MG63 (cell line): ENCODE measurements around the gene LRMDA. TPM values are rescaled to one million over a fixed set of nuclear protein-coding genes. Genes with fewer than 3 reads are reported as not detected.

ENCODE experiments used
- DNase-seq: peaks from one replicate; pipeline ENCODE4 v3.0.0-alpha.2; 2020
- H3K27me3 ChIP-seq: fragments of 250-450 bp; sonication (Bioruptor Pico); 2 replicates; pipeline ENCODE4 v1.5.1; 2020; ENCODE audit warnings: mild to moderate bottlenecking, moderate library complexity
- H3K36me3 ChIP-seq: fragments of 250-450 bp; sonication (Bioruptor Pico); 2 replicates; pipeline ENCODE4 v1.5.1; 2020; ENCODE audit warnings: mild to moderate bottlenecking, moderate library complexity
- H3K4me3 ChIP-seq: fragments of 250-450 bp; sonication (Bioruptor Pico); 2 replicates; pipeline ENCODE4 v1.5.1; 2020; ENCODE audit warnings: mild to moderate bottlenecking, moderate library complexity
- H3K9me3 ChIP-seq: fragments of 250-450 bp; sonication (Bioruptor Pico); 2 replicates; pipeline ENCODE4 v1.5.1; 2020; ENCODE audit warnings: mild to moderate bottlenecking, moderate library complexity
- total RNA-seq: library from RNA; depleted of rRNA; stranded (reverse); fragments of >200 nt; shearing (Covaris generic); gene quantifications from 2 replicates; pipeline ENCODE4 v1.2.3, GENCODE V29; 2014; ENCODE audit warnings: low replicate concordance

LRMDA gene
- total RNA-seq, 1 experiment from 2014 or later = 1.3 TPM

GRCh38 chr10:75935650-75936400 lies 504.4 kb downstream of the LRMDA start:
- no peak overlapping the region for H3K4me3 ChIP-seq
- DNase-seq = no peak
- H3K9me3 ChIP-seq = no peaks in the 10 kb centered on the region
- no peaks in the 10 kb centered on the region for H3K36me3 ChIP-seq
- no peaks in the 10 kb centered on the region; the same call in 1 of the 2 replicates for H3K27me3 ChIP-seq

DNA sequence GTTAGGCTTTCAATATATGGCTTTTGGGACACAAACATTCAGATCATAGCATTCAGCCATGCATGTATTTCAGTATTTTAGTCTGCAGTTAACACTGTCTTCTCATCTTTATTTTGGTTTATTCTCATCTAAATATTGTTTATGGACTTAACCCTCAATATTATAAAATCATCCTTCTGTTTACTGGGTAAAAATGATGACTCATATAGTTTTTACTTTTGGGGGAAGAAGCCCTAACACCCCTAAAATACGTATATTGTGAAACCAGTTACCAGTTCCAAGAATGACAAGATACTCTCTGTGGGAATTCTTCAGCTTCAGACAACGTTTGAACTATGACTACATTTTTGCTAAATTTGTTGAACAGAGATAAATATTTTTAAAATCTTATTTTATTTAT lies 505.4 kb downstream of the LRMDA start:
- Histone ChIP-seq H3K27me3 (no peaks in the 10 kb centered on the region; the same call in 1 of the 2 replicates), H3K9me3 (no peaks in the 10 kb centered on the region), H3K4me3 (no peak overlapping the region), H3K36me3 (no peaks in the 10 kb centered on the region)
- no peak for DNase-seq

DNA sequence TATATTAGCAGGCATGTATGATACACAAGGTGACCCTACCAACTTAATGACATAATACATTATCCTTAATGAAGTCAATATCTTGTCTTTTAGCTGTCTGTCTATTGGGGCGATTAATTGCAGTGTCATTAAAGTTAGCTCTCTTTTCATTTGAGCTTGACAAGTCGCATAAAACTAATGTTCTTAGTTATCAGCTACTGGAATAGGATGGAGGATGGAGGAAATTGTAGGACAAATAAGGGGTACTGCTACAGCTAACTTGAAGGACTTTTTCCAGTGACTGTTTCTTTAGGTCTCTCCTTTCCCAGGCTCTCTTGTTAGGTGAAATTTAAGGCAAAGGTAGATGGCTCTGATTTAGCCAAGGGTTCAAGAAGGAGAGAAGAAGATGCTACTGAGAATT lies 506.4 kb downstream of the LRMDA start:
- Histone ChIP-seq H3K4me3 (no peak overlapping the region), H3K9me3 (no peaks in the 10 kb centered on the region), H3K36me3 (no peaks in the 10 kb centered on the region), H3K27me3 (no peaks in the 10 kb centered on the region; the same call in 1 of the 2 replicates)
- no peak for DNase-seq

DNA sequence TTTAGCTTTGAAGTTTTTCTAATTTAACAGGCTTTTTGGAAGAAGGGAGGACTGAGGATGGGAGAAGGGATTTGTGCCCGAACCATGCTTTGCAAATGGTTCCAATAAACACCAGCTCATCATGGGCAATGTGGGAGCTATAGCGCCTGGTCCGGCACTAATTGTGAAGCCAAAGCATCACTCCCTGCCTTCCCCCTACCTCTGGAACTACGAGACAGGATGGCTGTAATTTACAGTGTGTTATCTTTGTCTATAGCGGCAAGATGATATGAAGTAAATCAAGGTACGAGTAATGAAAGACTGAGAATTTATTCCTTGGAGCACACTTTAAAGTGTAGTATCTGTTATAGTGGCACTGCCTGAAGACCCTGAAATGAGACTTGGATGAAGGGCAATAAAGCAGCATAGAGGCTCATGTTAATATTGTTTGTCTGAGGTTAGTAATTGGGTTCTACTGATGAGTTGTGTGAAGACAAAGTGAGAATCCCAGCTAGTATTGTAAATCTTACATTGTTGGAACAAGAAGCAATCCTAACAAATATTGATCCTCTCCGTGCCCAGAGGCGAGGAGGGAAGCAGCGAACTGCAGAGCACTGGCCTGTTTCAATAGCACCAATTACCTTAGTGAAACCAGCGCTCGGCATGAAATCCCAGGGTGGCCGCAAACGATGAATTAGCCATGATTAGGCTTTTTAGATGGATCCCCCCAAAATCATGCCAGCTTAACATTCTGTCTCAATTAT lies 507.1 kb downstream of the LRMDA start:
- no peak for DNase-seq
- no peaks in the 10 kb centered on the region for H3K27me3 ChIP-seq
- no peaks in the 10 kb centered on the region for H3K9me3 ChIP-seq
- H3K36me3 ChIP-seq = no peaks in the 10 kb centered on the region
- H3K4me3 ChIP-seq = no peak overlapping the region

DNA sequence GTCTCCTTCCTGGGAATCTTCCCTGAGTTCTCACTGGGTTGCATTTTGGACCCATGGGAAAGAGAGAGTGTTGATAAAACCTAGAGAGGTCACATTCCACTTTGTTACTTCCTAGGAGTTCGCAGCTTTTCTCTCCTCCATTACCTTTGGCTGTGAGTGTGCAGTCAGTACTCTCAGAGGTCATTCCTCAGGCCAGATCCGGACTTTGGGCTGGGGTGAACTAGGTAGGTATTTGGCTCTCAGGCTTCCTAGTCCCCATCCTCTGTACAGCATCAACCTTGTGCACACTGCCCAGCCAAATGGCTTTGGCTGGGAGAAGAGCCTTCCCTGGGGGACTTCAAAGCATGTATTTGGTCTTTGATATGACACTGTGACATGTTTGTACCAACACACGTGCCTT lies 508.1 kb downstream of the LRMDA start:
- no peak for DNase-seq
- no peaks in the 10 kb centered on the region for H3K9me3 ChIP-seq
- no peak overlapping the region for H3K4me3 ChIP-seq
- H3K36me3 ChIP-seq = no peaks in the 10 kb centered on the region
- no peaks in the 10 kb centered on the region for H3K27me3 ChIP-seq

DNA sequence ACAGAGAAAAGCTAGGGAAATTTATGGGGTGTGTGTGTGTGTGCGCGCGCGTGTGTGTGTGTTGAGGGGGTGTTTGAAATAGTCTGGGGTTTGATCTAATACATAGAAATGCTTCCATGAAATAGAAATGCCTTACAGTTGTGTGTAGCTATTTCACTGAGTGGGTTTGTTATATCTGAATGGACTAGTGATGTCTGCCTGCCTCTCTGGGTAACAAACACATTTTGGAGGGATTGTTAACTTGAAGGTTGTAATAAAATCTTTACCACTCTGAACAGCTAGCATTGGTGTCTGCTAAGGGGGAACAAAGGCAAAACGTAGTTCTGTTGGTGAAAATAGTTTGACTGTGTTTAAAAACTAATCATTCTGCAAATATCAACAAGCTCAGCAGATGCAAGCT lies 509.3 kb downstream of the LRMDA start:
- Histone ChIP-seq H3K9me3 (no peaks in the 10 kb centered on the region), H3K4me3 (no peak overlapping the region), H3K27me3 (no peaks in the 10 kb centered on the region), H3K36me3 (no peaks in the 10 kb centered on the region)
- no peak for DNase-seq

GRCh38 chr10:75941223-75941801 lies 509.9 kb downstream of the LRMDA start:
- no peak for DNase-seq
- Histone ChIP-seq H3K36me3 (no peaks in the 10 kb centered on the region), H3K9me3 (no peaks in the 10 kb centered on the region), H3K27me3 (no peaks in the 10 kb centered on the region), H3K4me3 (no peak overlapping the region)

DNA sequence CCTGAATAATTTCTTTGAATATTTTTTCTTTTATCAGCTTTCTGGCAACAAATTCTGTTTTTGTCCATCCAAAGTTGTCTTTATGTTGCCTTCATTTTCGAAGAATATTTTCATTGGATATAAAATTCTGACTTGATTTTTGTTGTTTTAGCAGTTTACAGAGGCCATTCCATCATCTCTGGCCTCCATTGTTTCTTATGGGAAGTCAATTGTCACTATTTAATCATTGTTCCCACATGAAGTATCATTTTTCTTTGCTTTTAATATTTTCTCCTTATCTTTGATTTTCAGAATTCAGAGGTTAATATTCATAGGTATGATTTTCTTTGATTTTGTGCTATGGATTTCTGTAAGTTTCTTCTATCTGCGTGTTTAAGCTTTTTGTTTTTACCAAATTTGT lies 512.6 kb downstream of the LRMDA start:
- H3K36me3 ChIP-seq = no peaks in the 10 kb centered on the region
- no peaks in the 10 kb centered on the region for H3K9me3 ChIP-seq
- no peak overlapping the region for H3K4me3 ChIP-seq
- H3K27me3 ChIP-seq = no peaks in the 10 kb centered on the region
- DNase-seq = no peak

DNA sequence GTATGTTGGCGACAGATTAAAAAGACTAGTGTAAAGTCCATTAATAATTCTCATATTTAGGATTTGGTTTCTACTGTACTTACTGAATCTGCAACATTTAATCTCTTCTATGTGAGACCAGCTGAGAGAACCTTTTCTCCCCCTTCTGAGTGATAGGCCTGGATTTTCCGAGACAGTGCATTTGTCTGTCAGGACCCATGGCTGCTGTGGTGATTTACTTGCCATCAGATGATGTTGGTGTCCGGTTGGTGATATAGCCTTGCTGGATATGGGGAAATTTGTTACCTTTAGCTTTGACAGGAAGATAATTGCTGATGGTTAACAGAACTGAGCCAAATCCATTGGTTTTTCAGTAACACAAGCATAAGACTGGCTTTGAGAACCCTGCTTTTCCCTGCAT lies 517.2 kb downstream of the LRMDA start:
- Histone ChIP-seq H3K9me3 (no peaks in the 10 kb centered on the region), H3K4me3 (no peak overlapping the region), H3K27me3 (no peaks in the 10 kb centered on the region), H3K36me3 (no peaks in the 10 kb centered on the region)
- DNase-seq = no peak

- DNase-seq = no peak
- H3K27me3 ChIP-seq = no peaks in the 10 kb centered on the region
- H3K9me3 ChIP-seq = no peaks in the 10 kb centered on the region
- no peak overlapping the region for H3K4me3 ChIP-seq
- H3K36me3 ChIP-seq = no peaks in the 10 kb centered on the region
These were observed 518.9 kb downstream of the LRMDA start for GRCh38 chr10:75950307-75950706.

DNA sequence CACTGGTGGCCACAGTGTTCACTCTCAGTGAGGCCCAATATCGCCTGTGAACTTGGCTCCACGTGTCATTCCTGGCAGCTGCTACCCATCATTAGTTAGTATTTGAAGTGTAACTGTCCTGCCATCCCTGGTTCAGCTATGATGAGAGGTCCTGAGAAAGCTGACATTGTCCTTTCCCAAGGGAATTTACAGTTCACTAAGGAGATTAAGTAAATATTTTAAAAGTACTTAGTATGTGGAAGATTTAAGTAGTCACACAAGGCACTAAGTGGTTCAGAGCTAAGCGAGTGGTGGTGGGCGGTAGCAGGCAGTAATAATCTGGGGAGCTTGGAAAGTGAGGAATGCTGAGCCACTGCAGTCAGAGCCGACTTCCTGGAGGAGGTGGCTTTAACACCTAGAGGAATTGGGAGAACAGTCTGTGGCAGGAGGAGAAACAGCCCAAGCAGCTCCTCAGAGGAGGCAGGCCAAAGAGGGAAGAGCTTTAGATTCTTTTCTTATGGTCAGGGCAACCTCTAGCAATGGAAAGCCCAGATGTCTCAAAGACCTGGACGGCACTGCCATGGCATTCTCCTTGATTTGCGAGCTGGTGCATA lies 519.7 kb downstream of the LRMDA start:
- no peak overlapping the region for H3K4me3 ChIP-seq
- no peak for DNase-seq
- H3K36me3 ChIP-seq = no peaks in the 10 kb centered on the region
- no peaks in the 10 kb centered on the region for H3K27me3 ChIP-seq
- no peaks in the 10 kb centered on the region for H3K9me3 ChIP-seq

GRCh38 chr10:75951627-75952026 lies 520.2 kb downstream of the LRMDA start:
- Histone ChIP-seq H3K9me3 (no peaks in the 10 kb centered on the region), H3K4me3 (no peak overlapping the region), H3K27me3 (no peaks in the 10 kb centered on the region), H3K36me3 (no peaks in the 10 kb centered on the region)
- no peak for DNase-seq

GRCh38 chr10:75952093-75952492 lies 520.7 kb downstream of the LRMDA start:
- Histone ChIP-seq H3K9me3 (no peaks in the 10 kb centered on the region), H3K36me3 (no peaks in the 10 kb centered on the region), H3K27me3 (no peaks in the 10 kb centered on the region), H3K4me3 (no peak overlapping the region)
- no peak for DNase-seq

- no peaks in the 10 kb centered on the region for H3K36me3 ChIP-seq
- H3K9me3 ChIP-seq = no peaks in the 10 kb centered on the region
- DNase-seq = no peak
- no peaks in the 10 kb centered on the region for H3K27me3 ChIP-seq
- no peak overlapping the region for H3K4me3 ChIP-seq
These were observed 523.1 kb downstream of the LRMDA start for GRCh38 chr10:75954486-75954885.

- no peak overlapping the region for H3K4me3 ChIP-seq
- H3K36me3 ChIP-seq = no peaks in the 10 kb centered on the region
- no peak for DNase-seq
- no peaks in the 10 kb centered on the region for H3K27me3 ChIP-seq
- no peaks in the 10 kb centered on the region for H3K9me3 ChIP-seq
These were observed 524.6 kb downstream of the LRMDA start for GRCh38 chr10:75955973-75956502.

DNA sequence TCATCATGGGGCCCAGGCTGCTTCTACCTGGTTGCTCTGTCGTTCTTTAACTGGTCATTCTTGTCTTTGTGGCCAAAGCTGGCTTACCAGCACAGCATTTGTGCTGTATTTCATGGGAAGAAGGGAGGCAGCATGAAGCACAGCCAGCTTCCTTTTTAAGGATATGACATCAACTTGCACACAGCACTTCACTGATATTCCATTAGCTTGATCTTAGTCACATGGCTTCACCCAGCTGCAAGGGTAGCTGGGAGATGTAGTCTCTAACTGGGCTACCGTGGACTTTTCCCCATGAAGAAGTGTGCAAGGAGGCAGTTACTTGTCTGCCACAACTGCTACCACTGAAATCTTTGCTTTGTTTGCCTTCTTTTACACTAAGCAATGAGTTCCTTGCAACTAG lies 525.2 kb downstream of the LRMDA start:
- no peaks in the 10 kb centered on the region for H3K27me3 ChIP-seq
- no peak for DNase-seq
- H3K36me3 ChIP-seq = no peaks in the 10 kb centered on the region
- no peak overlapping the region for H3K4me3 ChIP-seq
- H3K9me3 ChIP-seq = no peaks in the 10 kb centered on the region
